H1 (cell line): Measurements from ENCODE around the gene ASPRV1. TPM values are rescaled to one million over a fixed set of nuclear protein-coding genes. Genes with fewer than 3 reads are reported as not detected.

Experiments
- CTCF ChIA-PET: fragments of 300-600 bp; sonication (Branson Sonifier 250); formaldehyde crosslinking; loops from one replicate; lab custom pipeline; 2021; ENCODE audit not compliant: partially characterized antibody; lab: Charles Lee
- POLR2A ChIA-PET: fragments of 300-600 bp; sonication (Branson Sonifier 250); formaldehyde crosslinking; loops from one replicate; lab custom pipeline; 2021; ENCODE audit warnings: inconsistent platforms; ENCODE audit not compliant: partially characterized antibody; lab: Charles Lee
- DNase-seq, 2 experiments: peaks; one replicate each; pipeline versions ENCODE4 v3.0.0 to v3.0.0-alpha.2; 2010 to 2022; ENCODE audit warnings: low spot score in 2 of 2, low read depth in 1 of 2, mixed read lengths in 1 of 2
- FAIRE-seq: peaks from 2 replicates; lab custom pipeline; 2011; peaks lifted over from hg19 to GRCh38; lab: Jason Lieb, UNC
- H2AFZ ChIP-seq: 2 replicates; pipeline ENCODE4 v1.8.1; 2012; ENCODE audit warnings: low read length, inconsistent platforms
- H2AK5ac ChIP-seq: 2 replicates; pipeline ENCODE4 v1.6.1; 2013; ENCODE audit warnings: low read depth, low read length
- H2BK120ac ChIP-seq: replicated peaks from 2 replicates; pipeline ENCODE3; 2013; ENCODE audit warnings: low read depth, low read length, inconsistent platforms
- H2BK12ac ChIP-seq: 2 replicates; pipeline ENCODE4 v1.6.1; 2013; ENCODE audit warnings: low read depth, low read length
- H2BK15ac ChIP-seq: 2 replicates; pipeline ENCODE4 v1.6.1; 2013; ENCODE audit warnings: low read length
- H2BK20ac ChIP-seq: 2 replicates; pipeline ENCODE4 v1.6.1; 2013; ENCODE audit warnings: low read length
- H2BK5ac ChIP-seq: 2 replicates; pipeline ENCODE4 v1.6.1; 2013; ENCODE audit warnings: low read depth, low read length
- H3K14ac ChIP-seq: 2 replicates; pipeline ENCODE4 v1.6.1; 2013; ENCODE audit warnings: inconsistent platforms; ENCODE audit not compliant: insufficient read length
- H3K18ac ChIP-seq: 2 replicates; pipeline ENCODE4 v1.6.1; 2013; ENCODE audit warnings: low read length; ENCODE audit errors: extremely low read depth
- H3K23ac ChIP-seq: 2 replicates; pipeline ENCODE4 v1.6.1; 2013; ENCODE audit warnings: inconsistent platforms; ENCODE audit not compliant: insufficient read length
- H3K23me2 ChIP-seq: 2 replicates; pipeline ENCODE4 v1.6.1; 2013; ENCODE audit warnings: low read depth, low read length
- H3K27ac ChIP-seq: 2 replicates; pipeline ENCODE4 v1.6.1; 2011; ENCODE audit warnings: low read depth, low read length, inconsistent platforms
- H3K27me3 ChIP-seq, 4 experiments: replicated peaks in 1 of 4; 1 replicate in 1 of 4; 2 replicates in 3 of 4; pipeline versions ENCODE4 v1.6.1 to v1.8.1; 2011 to 2013; ENCODE audit warnings: low read length in 3 of 4, mild to moderate bottlenecking in 3 of 4, inconsistent platforms in 2 of 4, mixed read lengths in 2 of 4, moderate library complexity in 1 of 4; ENCODE audit not compliant: control insufficient read depth in 3 of 4, insufficient read depth in 3 of 4; ENCODE audit errors: extremely low read depth in 1 of 4
- H3K36me3 ChIP-seq, 4 experiments: 2 replicates each; pipeline versions ENCODE4 v1.6.1 to v1.8.1; 2011 to 2013; ENCODE audit warnings: mild to moderate bottlenecking in 4 of 4, low read length in 3 of 4, moderate library complexity in 2 of 4, control low read depth in 1 of 4, inconsistent platforms in 1 of 4; ENCODE audit not compliant: insufficient read depth in 4 of 4, control insufficient read depth in 2 of 4
- H3K4ac ChIP-seq: replicated peaks from 2 replicates; pipeline ENCODE3; 2013; ENCODE audit warnings: low read length, low read depth, mixed read lengths, inconsistent platforms; ENCODE audit not compliant: insufficient read length
- H3K4me1 ChIP-seq, 4 experiments: replicated peaks in 1 of 4; 1 replicate in 1 of 4; 2 replicates in 3 of 4; pipeline versions ENCODE4 v1.6.1 to v1.8.1; 2011 to 2013; ENCODE audit warnings: low read length in 3 of 4, inconsistent platforms in 2 of 4, mixed read lengths in 1 of 4; ENCODE audit not compliant: insufficient read depth in 4 of 4, control insufficient read depth in 3 of 4
- H3K4me2 ChIP-seq, 2 experiments: 2 replicates each; pipeline versions ENCODE4 v1.6.1 to v1.8.1; 2011 to 2013; ENCODE audit warnings: low read depth in 2 of 2, low read length in 2 of 2, control low read depth in 1 of 2, inconsistent platforms in 1 of 2, mild to moderate bottlenecking in 1 of 2; ENCODE audit not compliant: insufficient read depth in 1 of 2
- H3K4me3 ChIP-seq, 4 experiments: fragments of 200-600, 300-600 bp in 1 of 4; sonication (generic), shearing (Covaris generic), sonication (Bioruptor Twin) in 1 of 4; 2 replicates each; pipeline versions ENCODE4 v1.5.1 to v1.8.1; 2011 to 2016; ENCODE audit warnings: low read length in 4 of 4, low read depth in 3 of 4, control low read depth in 2 of 4, inconsistent platforms in 2 of 4, mild to moderate bottlenecking in 2 of 4, mixed read lengths in 1 of 4, moderate library complexity in 1 of 4; ENCODE audit not compliant: insufficient read depth in 2 of 4; ENCODE audit errors: extremely low read depth in 1 of 4
- H3K56ac ChIP-seq: replicated peaks from 2 replicates; pipeline ENCODE3; 2013; ENCODE audit warnings: low read depth, mild to moderate bottlenecking, mixed read lengths, low read length, inconsistent platforms; ENCODE audit not compliant: insufficient read length
- H3K79me1 ChIP-seq: 2 replicates; pipeline ENCODE4 v1.6.1; 2013; ENCODE audit warnings: low read depth, low read length, control low read depth
- H3K79me2 ChIP-seq, 2 experiments: 2 replicates each; pipeline versions ENCODE4 v1.6.1 to v1.8.1; 2012 to 2013; ENCODE audit warnings: low read length in 2 of 2, mild to moderate bottlenecking in 2 of 2, inconsistent platforms in 1 of 2; ENCODE audit not compliant: insufficient read depth in 2 of 2, control insufficient read depth in 1 of 2
- H3K9ac ChIP-seq, 4 experiments: replicated peaks in 1 of 4; 1 replicate in 1 of 4; 2 replicates in 3 of 4; pipeline versions ENCODE4 v1.6.1 to v1.8.1; 2011 to 2013; ENCODE audit warnings: low read depth in 3 of 4, low read length in 3 of 4, control low read depth in 2 of 4, mild to moderate bottlenecking in 2 of 4, moderate library complexity in 2 of 4, inconsistent platforms in 1 of 4; ENCODE audit errors: extremely low read depth in 1 of 4
- H3K9me3 ChIP-seq, 2 experiments: 2 replicates each; pipeline versions ENCODE4 v1.6.1 to v1.8.1; 2012 to 2013; ENCODE audit warnings: mild to moderate bottlenecking in 2 of 2, moderate library complexity in 2 of 2, control low read depth in 1 of 2, inconsistent platforms in 1 of 2, low read depth in 1 of 2, low read length in 1 of 2, mixed read lengths in 1 of 2; ENCODE audit not compliant: insufficient read depth in 2 of 2
- H4K20me1 ChIP-seq, 2 experiments: replicated peaks in 1 of 2; 2 replicates each; pipeline versions ENCODE3 to v1.8.1; 2011 to 2013; ENCODE audit warnings: inconsistent platforms in 2 of 2, low read length in 2 of 2, mild to moderate bottlenecking in 1 of 2; ENCODE audit not compliant: insufficient read depth in 2 of 2, control insufficient read depth in 1 of 2
- H4K5ac ChIP-seq: 2 replicates; pipeline ENCODE4 v1.6.1; 2013; ENCODE audit warnings: low read length, low read depth, mixed read lengths, inconsistent platforms; ENCODE audit not compliant: insufficient read length
- H4K8ac ChIP-seq: 2 replicates; pipeline ENCODE4 v1.8.0; 2013; ENCODE audit warnings: mild to moderate bottlenecking, moderate library complexity, low read length, inconsistent platforms; ENCODE audit not compliant: insufficient read depth; ENCODE audit errors: extremely low read depth
- H4K91ac ChIP-seq: replicated peaks from 2 replicates; pipeline ENCODE3; 2013; ENCODE audit warnings: low read length, mixed read lengths, inconsistent platforms; ENCODE audit not compliant: insufficient read length
- BCL11A ChIP-seq, 2 experiments: IDR thresholded peaks; one replicate each; pipeline ENCODE4 v1.6.1; 2011; ENCODE audit warnings: low read depth in 2 of 2, low read length in 2 of 2, mild to moderate bottlenecking in 2 of 2
- KDM4A ChIP-seq: IDR thresholded peaks from one replicate; pipeline ENCODE4 v1.7.1; 2012; ENCODE audit warnings: low read depth, mild to moderate bottlenecking, moderate library complexity, low read length, inconsistent platforms; ENCODE audit not compliant: severe bottlenecking
- NANOG ChIP-seq: IDR thresholded peaks from 2 replicates; pipeline ENCODE4 v1.6.1; 2011; ENCODE audit warnings: low read length, low read depth, mild to moderate bottlenecking, inconsistent platforms; ENCODE audit not compliant: insufficient read depth, poor library complexity, severe bottlenecking
- NRF1 ChIP-seq: IDR thresholded peaks from 2 replicates; pipeline ENCODE4 v1.6.1; 2011; ENCODE audit warnings: mild to moderate bottlenecking, low read depth, low read length, improper control_type of control experiment
- RNF2 ChIP-seq: fragments of 200-900, 300-1000 bp; sonication (generic); IDR thresholded peaks from 2 replicates; pipeline ENCODE4 v1.7.1; 2016; ENCODE audit warnings: borderline replicate concordance, low read depth, mild to moderate bottlenecking, antibody characterized with exemption, low read length; ENCODE audit not compliant: poor library complexity, severe bottlenecking; ENCODE audit errors: missing control alignments
- SIRT6 ChIP-seq: IDR thresholded peaks from one replicate; pipeline ENCODE4 v1.7.1; 2012; ENCODE audit warnings: low read length, inconsistent platforms
- TCF12 ChIP-seq: IDR thresholded peaks from 2 replicates; pipeline ENCODE4 v1.6.1; 2011; ENCODE audit warnings: low read depth, mild to moderate bottlenecking, low read length
- WGBS, 2 experiments: shearing (Covaris generic) in 1 of 2; methylation state at CpG; one replicate each; pipeline versions ENCODE4 v1.1.6 to v1.1.7; 2013 to 2015; ENCODE audit warnings: low lambda C conversion rate in 2 of 2, mixed read lengths in 2 of 2, inconsistent platforms in 1 of 2, low coverage in 1 of 2, missing lambda C conversion rate in 1 of 2; ENCODE audit not compliant: insufficient replicate concordance in 2 of 2, insufficient coverage in 1 of 2, insufficient read length in 1 of 2; ENCODE audit errors: extremely low coverage in 1 of 2, missing lambda C conversion rate in 1 of 2; 5-methylcytosine and 5-hydroxymethylcytosine counted together
- polyA plus RNA-seq, 7 experiments: library from polyadenylated mRNA; depleted of rRNA in 3 of 7; stranded (reverse) in 5 of 7; unstranded in 2 of 7; fragments of >200 nt in 5 of 7; fragments of 200-250 nt in 2 of 7; gene quantifications; 1 replicate in 5 of 7; 2 replicates in 1 of 7; 4 replicates in 1 of 7; pipeline versions ENCODE4 v1.2.1 to v1.2.3, GENCODE V29; 2011 to 2013; ENCODE audit warnings: missing spikeins in 2 of 7, mixed read lengths in 2 of 7
- total RNA-seq: library from RNA; stranded (reverse); fragmentation: NEBNext Ultra II Directional; extraction: Animal tissue kit (Norgen Biotek cat#: 25700); gene quantifications from 2 replicates; pipeline ENCODE4 v1.2.1, GENCODE V29; 2021
- TF ChIP-seq, protein P1 (sequence below): IDR thresholded peaks from 2 replicates; pipeline ENCODE4 v1.6.1; 2011; ENCODE audit warnings: low read depth, mild to moderate bottlenecking, low read length; ENCODE audit not compliant: insufficient read depth

ASPRV1 gene
- total and polyA plus RNA-seq, 2 of the 8 experiments (the other 6 are each of a cell fraction or from before 2014, with no cell fraction given): 0.59 to 0.95 TPM

- Histone ChIP-seq H3K4me3 (no peak overlapping the region), H4K5ac (no peak overlapping the region), H2BK5ac (no peak overlapping the region), H3K4me1 (no peaks in the 10 kb centered on the region; a peak in 1 of 7 replicates), H3K79me2 (no peaks in the 10 kb centered on the region), H3K23ac (no peak overlapping the region), H3K36me3 (no peaks in the 10 kb centered on the region), H4K8ac (no peak overlapping the region), H4K20me1 (no peaks in the 10 kb centered on the region), H3K56ac (no peak overlapping the region), H4K91ac (no peak overlapping the region), H3K14ac (no peak overlapping the region), H3K27ac (no peak overlapping the region), H3K79me1 (no peaks in the 10 kb centered on the region), H2BK120ac (no peak overlapping the region), H3K23me2 (no peaks in the 10 kb centered on the region), H2AFZ (no peak overlapping the region), H2BK20ac (no peak overlapping the region), H3K18ac (no peak overlapping the region), H3K9me3 (no peaks in the 10 kb centered on the region), H3K9ac (no peak overlapping the region), H2BK15ac (no peak overlapping the region), H3K4ac (no peak overlapping the region), H2AK5ac (no peak overlapping the region), H2BK12ac (0 out of 2 replicates have a peak overlapping the region, but pooled peaks have one; percentile 27), H3K4me2 (no peak overlapping the region), H3K27me3 (no peaks in the 10 kb centered on the region; a peak in 1 of 7 replicates)
- ChIA-PET POLR2A (interaction anchor here (1.0 to 1.4 kb wide), 5 partner anchors 10 to 176 kb away, joined by 3 to 6 read pairs (median 4); no protein-coding TSS in a partner anchor), CTCF (interaction anchor here (0.8 to 0.9 kb wide), 2 partner anchors 9 to 26 kb away, joined by 3 to 4 read pairs; no protein-coding TSS in a partner anchor)
- DNase-seq: no peak
- FAIRE-seq: no peak
- WGBS, 2 experiments: 92% methylated on average over 20 of the region's 21 CpGs; no CpG with 5 or more reads in 1 of the 2 experiments
- TF ChIP-seq SIRT6 (no peak), KDM4A (no peak), TCF12 (no peak), NANOG (no peak), RNF2 (no peak), NRF1 (no peak), BCL11A (IDR thresholded peaks at IDR 0.05; ENCODE audit: low read depth in 2 of 2, low read length in 2 of 2) (no peak)
- TF ChIP-seq, protein P1, sequence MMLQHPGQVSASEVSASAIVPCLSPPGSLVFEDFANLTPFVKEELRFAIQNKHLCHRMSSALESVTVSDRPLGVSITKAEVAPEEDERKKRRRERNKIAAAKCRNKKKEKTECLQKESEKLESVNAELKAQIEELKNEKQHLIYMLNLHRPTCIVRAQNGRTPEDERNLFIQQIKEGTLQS: no peak
Measured at GRCh38 chr2:69948963-69949645, 12.3 kb downstream of the ASPRV1 start.
